CD4-positive, alpha-beta T cell treated with Interleukin-17A for 4 hours (primary cell): Measurements from ENCODE around the gene BAHD1.

Experiments
- DNase-seq: peaks from one replicate; pipeline ENCODE4 v3.0.0-alpha.2; 2020; ENCODE audit warnings: mixed read lengths

The BAHD1 gene

GRCh38 chr15:40424483-40425115 is 16.2 kb upstream of the BAHD1 start:
- DNase-seq = no peak

- no peak for DNase-seq
These were observed 15.1 kb upstream of the BAHD1 start for GRCh38 chr15:40425681-40426080.

GRCh38 chr15:40427188-40427587 is 13.6 kb upstream of the BAHD1 start:
- DNase-seq = no peak

GRCh38 chr15:40428185-40428584 is 12.6 kb upstream of the BAHD1 start:
- DNase-seq = no peak

GRCh38 chr15:40429068-40429710 is 11.6 kb upstream of the BAHD1 start:
- DNase-seq = no peak

GRCh38 chr15:40430271-40430805 is 10.4 kb upstream of the BAHD1 start:
- no peak for DNase-seq

- DNase-seq = no peak
These were observed 5.6 kb upstream of the BAHD1 start for GRCh38 chr15:40435023-40435709.

GRCh38 chr15:40435710-40436089 is 5.1 kb upstream of the BAHD1 start:
- DNase-seq = peak; percentile 17

GRCh38 chr15:40436116-40436891 is 4.4 kb upstream of the BAHD1 start:
- peak; percentile 39 for DNase-seq

GRCh38 chr15:40436892-40437751 is 3.6 kb upstream of the BAHD1 start:
- DNase-seq = no peak

GRCh38 chr15:40437752-40438687 is 2.7 kb upstream of the BAHD1 start:
- DNase-seq = no peak

GRCh38 chr15:40438712-40439111 is 2.0 kb upstream of the BAHD1 start:
- no peak for DNase-seq

GRCh38 chr15:40439461-40439959 is 1.2 kb upstream of the BAHD1 start:
- DNase-seq = no peak

- DNase-seq = peak; percentile 36
These were observed 602 bp upstream of the BAHD1 start for GRCh38 chr15:40439960-40440742.

GRCh38 chr15:40441565-40442531 is 1.1 kb downstream of the BAHD1 start:
- DNase-seq = peak; percentile 44

GRCh38 chr15:40443255-40443654 is 2.5 kb downstream of the BAHD1 start:
- DNase-seq = no peak

- DNase-seq = no peak
These were observed 3.1 kb downstream of the BAHD1 start for GRCh38 chr15:40443846-40444245.

- no peak for DNase-seq
These were observed 4.0 kb downstream of the BAHD1 start for GRCh38 chr15:40444736-40445135.
